Measurements from ENCODE around the gene ADGRG1.

- TF ChIP-seq CTCF (IDR thresholded peaks at IDR 0.05; ENCODE audit: insufficient read depth, low read depth, low read length) (no peak), EZH2 (IDR thresholded peaks at IDR 0.05; ENCODE audit: insufficient read depth, low read length) (no peak)
These were observed 50.6 kb downstream of the ADGRG1 start for GRCh38 chr16:57679016-57679415.
